Coronary artery (tissue), 2 donors: ENCODE data around the gene AP3B1.

ENCODE experiments used
- DNase-seq: peaks from one replicate; pipeline ENCODE4 v3.0.0-alpha.2; 2017; ENCODE audit warnings: low spot score
- H3K27ac ChIP-seq, 2 donors: fragments of 200-600 bp; sonication (generic); one replicate each; pipeline ENCODE4 v1.5.1; 2016 to 2019
- H3K4me3 ChIP-seq: fragments of 200-600 bp; sonication (generic); 2 replicates; pipeline ENCODE4 v1.5.1; 2016; ENCODE audit warnings: mild to moderate bottlenecking, moderate library complexity
- TF ChIP-seq, protein P1 (sequence below): fragments of 200-600 bp; sonication (generic); IDR thresholded peaks from one replicate; pipeline ENCODE4 v1.5.1; 2019; ENCODE audit warnings: antibody characterized with exemption

Gene AP3B1

DNA sequence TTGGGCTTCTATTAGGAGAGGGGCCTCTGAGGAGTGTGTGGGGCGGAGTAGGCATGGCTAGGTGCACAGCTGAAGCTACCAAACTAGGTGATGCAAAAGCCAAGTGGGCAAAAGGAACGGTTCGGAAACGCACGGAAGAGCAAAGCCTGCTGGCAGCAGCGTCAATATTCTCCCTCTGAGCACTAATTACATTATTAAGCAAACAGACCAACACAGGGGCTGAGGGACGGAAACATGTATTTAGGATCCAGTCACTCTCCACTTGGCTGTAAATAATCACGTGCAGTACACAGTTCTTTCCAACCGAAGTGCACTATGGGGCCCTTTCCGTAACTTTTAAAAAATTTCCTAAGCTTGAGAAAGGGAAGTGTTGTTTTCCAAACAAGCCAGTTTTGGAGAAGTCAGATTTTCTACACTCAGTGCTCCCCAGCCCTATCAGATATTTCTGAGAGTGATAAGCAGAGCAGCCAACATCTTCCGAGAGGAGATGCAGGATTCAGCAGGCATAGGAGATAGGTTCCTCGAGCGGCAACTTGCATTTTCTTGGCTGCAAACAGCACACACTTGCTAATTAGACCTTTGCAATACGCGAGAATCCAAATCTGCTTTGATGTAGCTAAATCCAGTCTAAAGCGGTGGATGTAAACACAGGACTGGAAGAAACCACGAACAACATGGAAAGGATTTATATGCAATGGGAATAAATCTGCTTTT lies 301.2 kb downstream of the AP3B1 start:
- DNase-seq = no peak
- Histone ChIP-seq H3K4me3 (no peak overlapping the region), H3K27ac (peak overlapping the region in 1 of 2 donors; percentile 55)
- TF ChIP-seq, protein P1, sequence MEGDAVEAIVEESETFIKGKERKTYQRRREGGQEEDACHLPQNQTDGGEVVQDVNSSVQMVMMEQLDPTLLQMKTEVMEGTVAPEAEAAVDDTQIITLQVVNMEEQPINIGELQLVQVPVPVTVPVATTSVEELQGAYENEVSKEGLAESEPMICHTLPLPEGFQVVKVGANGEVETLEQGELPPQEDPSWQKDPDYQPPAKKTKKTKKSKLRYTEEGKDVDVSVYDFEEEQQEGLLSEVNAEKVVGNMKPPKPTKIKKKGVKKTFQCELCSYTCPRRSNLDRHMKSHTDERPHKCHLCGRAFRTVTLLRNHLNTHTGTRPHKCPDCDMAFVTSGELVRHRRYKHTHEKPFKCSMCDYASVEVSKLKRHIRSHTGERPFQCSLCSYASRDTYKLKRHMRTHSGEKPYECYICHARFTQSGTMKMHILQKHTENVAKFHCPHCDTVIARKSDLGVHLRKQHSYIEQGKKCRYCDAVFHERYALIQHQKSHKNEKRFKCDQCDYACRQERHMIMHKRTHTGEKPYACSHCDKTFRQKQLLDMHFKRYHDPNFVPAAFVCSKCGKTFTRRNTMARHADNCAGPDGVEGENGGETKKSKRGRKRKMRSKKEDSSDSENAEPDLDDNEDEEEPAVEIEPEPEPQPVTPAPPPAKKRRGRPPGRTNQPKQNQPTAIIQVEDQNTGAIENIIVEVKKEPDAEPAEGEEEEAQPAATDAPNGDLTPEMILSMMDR = no peak

DNA sequence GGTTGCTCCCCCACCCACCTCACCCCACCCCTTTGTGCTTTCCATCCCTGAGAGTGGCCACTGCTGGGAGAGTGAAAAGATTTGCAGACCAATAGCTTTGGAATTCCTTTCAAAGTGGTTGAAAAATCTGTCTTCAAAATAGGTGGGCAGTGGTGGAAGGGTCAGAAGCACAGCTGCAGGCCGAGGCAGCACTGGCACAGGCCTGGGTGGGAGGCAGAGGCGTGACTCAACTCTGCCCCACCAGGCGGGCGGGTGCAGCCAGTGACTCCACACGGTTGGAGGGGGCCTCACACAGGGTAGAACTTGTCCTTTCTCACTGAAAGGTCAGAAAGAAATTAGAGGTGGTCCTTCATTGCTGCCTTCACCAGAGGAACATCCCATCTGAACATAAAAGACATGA lies 303.4 kb downstream of the AP3B1 start:
- TF ChIP-seq, protein P1 = no peak
- no peak overlapping the region for H3K4me3 ChIP-seq
- H3K27ac ChIP-seq = no peak overlapping the region
- no peak for DNase-seq

DNA sequence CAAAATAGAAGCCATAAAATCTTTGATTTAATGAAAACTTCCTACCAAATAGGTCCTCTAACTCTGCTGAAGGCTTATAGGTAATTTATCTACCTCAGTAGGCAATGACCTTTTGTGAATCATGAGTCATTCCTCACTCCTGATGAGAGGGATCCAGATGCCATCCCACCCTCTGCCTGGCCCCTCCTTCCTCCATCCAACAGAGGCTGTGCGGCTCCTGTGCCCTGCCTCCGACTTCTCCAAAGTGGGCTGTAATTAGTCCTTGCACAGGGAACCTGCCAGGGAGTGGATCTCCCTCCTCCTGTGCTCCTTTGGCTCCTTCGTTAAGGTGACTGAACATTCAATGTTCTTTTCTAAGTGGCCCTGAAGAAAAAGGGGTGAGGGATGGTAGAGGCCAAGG lies 304.5 kb downstream of the AP3B1 start:
- DNase-seq = no peak
- H3K27ac ChIP-seq = no peak overlapping the region
- no peak overlapping the region for H3K4me3 ChIP-seq
- TF ChIP-seq, protein P1 = no peak

DNA sequence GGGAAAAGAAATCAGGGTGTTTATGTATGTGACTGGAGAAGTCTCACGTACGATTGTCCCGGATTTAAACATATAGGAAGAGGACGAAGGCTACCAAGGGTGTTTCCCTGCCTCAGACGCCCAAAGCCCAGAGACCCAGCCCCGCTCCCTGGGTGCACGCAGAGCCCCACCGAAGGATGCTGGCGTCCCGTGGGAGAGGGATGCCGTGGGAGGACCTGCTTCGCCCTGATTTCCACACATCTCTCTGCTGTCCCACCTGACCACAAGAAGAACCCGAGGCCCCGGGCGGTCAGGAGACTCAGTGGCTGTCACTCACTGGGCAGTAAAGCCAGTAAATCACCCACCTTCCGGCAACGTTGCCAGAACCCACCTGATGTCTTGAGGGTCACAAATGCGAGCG lies 306.5 kb downstream of the AP3B1 start:
- H3K4me3 ChIP-seq = no peak overlapping the region
- TF ChIP-seq, protein P1 = no peak
- no peak overlapping the region for H3K27ac ChIP-seq
- DNase-seq = no peak

DNA sequence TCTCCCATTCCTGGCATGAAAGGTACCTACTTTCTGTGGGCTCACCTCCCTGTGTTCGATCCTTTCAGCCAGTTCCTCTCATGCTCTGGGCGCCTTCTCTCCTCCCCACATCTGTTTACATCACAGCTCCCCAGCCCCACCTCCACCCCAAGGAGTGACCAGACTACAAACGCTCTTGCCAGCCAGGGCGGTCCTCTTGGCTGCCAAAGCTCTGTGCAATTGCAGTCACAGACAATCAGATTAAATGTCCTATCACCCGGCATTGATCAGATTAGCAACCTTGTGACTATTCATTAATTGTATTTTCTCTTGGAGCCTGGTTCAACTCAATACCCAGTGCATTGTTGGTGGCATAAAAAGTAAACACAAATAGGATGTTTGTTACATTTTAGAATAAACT lies 307.2 kb downstream of the AP3B1 start:
- no peak for DNase-seq
- TF ChIP-seq, protein P1 = no peak
- no peak overlapping the region for H3K27ac ChIP-seq
- no peak overlapping the region for H3K4me3 ChIP-seq

DNA sequence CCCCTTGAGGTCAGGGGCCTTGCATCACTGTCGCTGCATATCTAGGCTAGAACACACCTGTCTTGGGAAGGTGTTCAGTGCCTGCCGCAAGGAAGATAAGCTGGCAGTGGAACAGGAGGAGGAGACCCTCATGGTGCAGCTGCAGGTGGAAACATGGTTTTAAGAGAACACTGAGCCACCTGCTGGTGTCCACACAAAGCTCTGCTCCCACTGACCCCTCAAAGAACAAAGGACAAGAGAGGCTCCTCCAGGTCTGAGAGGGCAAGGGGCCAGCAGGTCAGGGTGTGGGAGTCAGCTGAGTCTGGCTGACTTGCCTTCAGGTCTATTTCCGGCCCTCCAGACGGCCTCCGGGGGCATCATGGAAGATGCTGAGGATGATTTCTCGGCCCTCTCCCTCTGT lies 308.2 kb downstream of the AP3B1 start:
- TF ChIP-seq, protein P1 = no peak
- DNase-seq = no peak
- no peak overlapping the region for H3K27ac ChIP-seq
- H3K4me3 ChIP-seq = no peak overlapping the region

DNA sequence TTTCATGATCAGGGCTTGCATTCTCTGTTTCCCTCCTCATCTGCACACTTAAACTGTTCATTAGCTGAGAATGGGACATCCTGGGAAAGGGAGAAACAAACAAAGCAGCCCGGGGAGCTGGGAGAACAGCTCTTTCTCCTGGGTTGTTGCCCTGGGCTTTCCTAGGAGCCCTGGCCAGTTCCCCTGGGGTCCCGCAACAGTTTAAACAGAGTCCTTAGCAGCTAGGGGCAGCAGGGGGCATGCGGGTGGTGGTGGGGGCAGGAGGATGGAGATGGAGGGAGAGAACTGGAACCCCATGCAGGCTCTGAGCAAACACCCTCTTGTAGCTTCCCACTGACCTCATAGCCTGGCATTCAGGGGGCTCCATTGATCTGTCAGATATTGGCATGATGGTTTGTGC lies 309.3 kb downstream of the AP3B1 start:
- Histone ChIP-seq H3K27ac (no peak overlapping the region), H3K4me3 (no peak overlapping the region)
- TF ChIP-seq, protein P1 = no peak
- DNase-seq = no peak
